GM19395 (cell line): ENCODE data around the gene GPSM1.

Source experiments
- ATAC-seq: cut with Tn5 transposase; IDR thresholded peaks from one replicate; pipeline ENCODE4 v1.9.1; 2021; ENCODE audit warnings: mild to moderate bottlenecking, moderate library complexity; ENCODE audit not compliant: unreplicated experiment

Gene GPSM1

GRCh38 chr9:136331030-136331429 lies 3.7 kb downstream of the GPSM1 start:
- ATAC-seq: no peak

- ATAC-seq: no peak
Observed at GRCh38 chr9:136331556-136332481, 4.5 kb downstream of the GPSM1 start.

- ATAC-seq: no peak
Observed at GRCh38 chr9:136332482-136332983, 5.2 kb downstream of the GPSM1 start.

- ATAC-seq: no peak
Observed at GRCh38 chr9:136333045-136333444, 5.7 kb downstream of the GPSM1 start.

- no peak for ATAC-seq
Observed at GRCh38 chr9:136333486-136333885, 6.1 kb downstream of the GPSM1 start.

- no peak for ATAC-seq
Observed at GRCh38 chr9:136334541-136334940, 7.2 kb downstream of the GPSM1 start.

- no peak for ATAC-seq
Observed at GRCh38 chr9:136335296-136336155, 8.2 kb downstream of the GPSM1 start.

- no peak for ATAC-seq
Observed at GRCh38 chr9:136336156-136336870, 9.0 kb downstream of the GPSM1 start.

GRCh38 chr9:136336881-136337280 lies 9.5 kb downstream of the GPSM1 start:
- no peak for ATAC-seq

GRCh38 chr9:136337416-136338395 lies 10.4 kb downstream of the GPSM1 start:
- no peak for ATAC-seq

GRCh38 chr9:136338511-136338910 lies 11.2 kb downstream of the GPSM1 start:
- ATAC-seq: no peak

GRCh38 chr9:136339173-136339957 lies 12.0 kb downstream of the GPSM1 start:
- ATAC-seq: no peak

- no peak for ATAC-seq
Observed at GRCh38 chr9:136339958-136340310, 12.6 kb downstream of the GPSM1 start.

GRCh38 chr9:136340356-136341041 lies 13.2 kb downstream of the GPSM1 start:
- no peak for ATAC-seq

- ATAC-seq: no peak
Observed at GRCh38 chr9:136341042-136341655, 13.8 kb downstream of the GPSM1 start.

- ATAC-seq: no peak
Observed at GRCh38 chr9:136341769-136342168, 14.4 kb downstream of the GPSM1 start.

GRCh38 chr9:136342181-136343120 lies 15.1 kb downstream of the GPSM1 start:
- ATAC-seq: no peak
